HG02763 (cell line): ENCODE results near the gene BRAP.
"Not testable (repeated sequence)": the region's sequence is repeated elsewhere in the genome, so short reads cannot be mapped to it uniquely, and the experiment has no call there.

Source experiments
- ATAC-seq: cut with Tn5 transposase; IDR thresholded peaks from one replicate; pipeline ENCODE4 v1.9.1; 2021; ENCODE audit warnings: mild to moderate bottlenecking, moderate library complexity; ENCODE audit not compliant: unreplicated experiment

Gene BRAP

DNA sequence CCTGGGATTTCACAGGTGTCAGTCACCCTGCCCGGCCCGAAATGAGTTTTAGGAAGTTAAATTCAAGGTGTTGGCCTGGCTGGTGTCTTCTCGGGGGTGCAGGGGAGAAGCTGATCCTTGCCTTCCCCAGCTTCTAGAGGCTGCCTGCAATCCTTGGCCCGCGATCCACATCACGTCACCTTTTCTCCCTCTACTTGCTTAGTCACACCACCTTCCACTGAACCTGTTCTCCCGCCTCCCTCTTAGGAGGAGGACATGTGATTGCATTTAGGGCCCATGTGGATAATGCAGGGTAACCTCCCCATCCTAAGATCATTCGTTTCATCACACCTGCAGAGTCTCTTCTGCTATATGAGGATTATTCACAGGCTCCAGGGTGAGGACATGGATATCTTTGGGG is 61.2 kb downstream of the BRAP start:
- ATAC-seq = no peak

GRCh38 chr12:111617841-111618240 is 67.9 kb downstream of the BRAP start:
- ATAC-seq = not testable (repeated sequence)

GRCh38 chr12:111616177-111616623 is 69.6 kb downstream of the BRAP start:
- ATAC-seq = no peak

GRCh38 chr12:111607239-111607638 is 78.5 kb downstream of the BRAP start:
- ATAC-seq = no peak

- ATAC-seq = no peak
These were observed 79.0 kb downstream of the BRAP start for GRCh38 chr12:111606767-111607230.

GRCh38 chr12:111605911-111606766 is 79.6 kb downstream of the BRAP start:
- ATAC-seq = no peak

DNA sequence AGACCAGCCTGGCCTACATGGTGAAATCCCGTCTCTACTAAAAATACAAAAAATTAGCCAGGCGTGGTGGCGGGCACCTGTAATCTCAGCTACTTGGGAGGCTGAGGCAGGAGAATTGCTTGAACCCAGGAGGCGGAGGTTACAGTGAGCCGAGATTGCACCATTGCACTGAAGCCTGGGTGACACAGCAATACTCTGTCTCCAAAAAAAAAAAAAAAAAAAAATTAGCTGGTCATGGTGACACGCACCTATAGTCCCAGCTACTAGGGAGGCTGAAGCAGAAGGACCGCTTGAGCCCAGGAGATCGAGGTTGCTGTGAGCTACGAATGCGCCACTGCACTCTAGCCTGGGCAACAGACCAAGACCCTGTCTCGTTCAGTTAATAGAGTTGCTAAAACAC is 82.9 kb downstream of the BRAP start:
- not testable (repeated sequence) for ATAC-seq

- ATAC-seq = no peak
These were observed 83.4 kb downstream of the BRAP start for GRCh38 chr12:111602348-111602747.

DNA sequence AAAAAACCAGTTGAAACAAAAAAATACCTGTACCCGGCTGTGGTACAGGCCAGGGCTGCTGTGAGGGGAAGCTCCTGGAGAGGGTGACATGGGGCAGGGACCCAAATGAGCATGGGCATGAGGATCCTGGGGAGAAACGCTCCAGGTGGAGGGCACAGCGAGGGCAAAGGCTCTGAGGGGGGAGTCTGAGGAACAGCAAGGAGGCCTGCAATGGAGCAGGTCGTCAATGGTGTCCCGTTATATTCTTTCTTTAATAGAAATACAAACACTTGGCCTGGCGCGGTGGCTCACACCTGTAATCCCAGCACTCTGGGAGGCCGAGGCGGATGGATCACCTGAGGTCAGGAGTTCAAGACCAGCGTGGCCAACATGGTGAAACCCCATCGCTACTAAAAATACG is 84.8 kb downstream of the BRAP start:
- not testable (repeated sequence) for ATAC-seq

DNA sequence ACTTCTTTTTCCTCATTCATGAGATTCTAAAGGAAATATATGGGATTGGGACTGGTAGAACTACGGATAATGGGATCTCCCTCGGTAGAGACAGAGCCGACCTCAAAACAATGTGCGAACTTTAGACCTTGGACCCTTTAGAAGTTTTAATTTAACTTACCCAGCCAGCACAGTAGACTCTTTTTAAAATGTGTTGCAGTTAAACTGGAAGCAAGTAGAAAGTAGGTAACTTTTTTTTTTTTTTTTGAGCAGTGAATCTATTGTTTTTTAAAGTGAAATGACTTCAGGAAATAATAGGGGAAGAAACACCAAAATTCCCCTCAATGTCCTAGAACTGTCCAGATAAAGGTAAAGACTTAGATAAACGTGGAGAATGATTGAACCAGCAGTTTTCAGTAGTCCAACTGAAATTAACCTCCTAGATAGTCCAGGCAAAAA is 85.5 kb downstream of the BRAP start:
- ATAC-seq = no peak

DNA sequence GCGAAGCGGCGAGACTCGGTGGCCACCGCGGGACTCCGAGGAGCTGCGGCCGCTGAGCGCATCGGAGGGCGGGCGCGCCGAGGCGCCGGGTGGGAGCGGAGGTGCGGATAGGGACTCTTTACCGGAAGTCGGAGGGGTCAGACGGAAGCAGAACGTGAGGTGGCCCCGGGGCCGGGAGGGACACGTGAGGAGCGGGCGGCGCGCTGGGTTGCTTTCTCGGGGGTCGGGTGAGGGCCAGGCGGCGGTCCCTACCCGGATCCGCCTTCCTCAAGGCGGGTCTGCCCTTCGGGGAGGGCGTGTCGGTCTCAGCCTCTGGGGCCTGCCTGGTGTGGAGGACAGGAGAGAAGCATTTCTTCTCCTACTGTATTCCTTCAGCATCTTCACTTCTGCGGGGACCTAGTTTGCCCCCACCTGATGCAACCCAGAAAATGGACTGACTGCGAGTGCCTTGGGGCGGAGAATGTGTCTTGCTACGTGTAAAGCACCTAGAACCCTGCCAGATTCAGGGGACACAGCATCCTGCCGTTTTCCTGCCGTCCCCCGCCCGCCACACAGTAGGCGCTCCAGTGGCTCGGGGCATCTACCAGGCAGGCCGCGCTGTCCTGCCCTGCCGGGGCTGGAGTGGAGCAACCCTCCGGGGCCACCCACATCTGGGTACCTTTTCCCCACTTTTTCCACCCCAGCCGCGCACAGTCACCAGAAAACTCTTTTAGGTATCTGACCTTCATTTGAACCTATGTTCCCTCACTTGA is 86.1 kb downstream of the BRAP start:
- peak; percentile 64 for ATAC-seq

DNA sequence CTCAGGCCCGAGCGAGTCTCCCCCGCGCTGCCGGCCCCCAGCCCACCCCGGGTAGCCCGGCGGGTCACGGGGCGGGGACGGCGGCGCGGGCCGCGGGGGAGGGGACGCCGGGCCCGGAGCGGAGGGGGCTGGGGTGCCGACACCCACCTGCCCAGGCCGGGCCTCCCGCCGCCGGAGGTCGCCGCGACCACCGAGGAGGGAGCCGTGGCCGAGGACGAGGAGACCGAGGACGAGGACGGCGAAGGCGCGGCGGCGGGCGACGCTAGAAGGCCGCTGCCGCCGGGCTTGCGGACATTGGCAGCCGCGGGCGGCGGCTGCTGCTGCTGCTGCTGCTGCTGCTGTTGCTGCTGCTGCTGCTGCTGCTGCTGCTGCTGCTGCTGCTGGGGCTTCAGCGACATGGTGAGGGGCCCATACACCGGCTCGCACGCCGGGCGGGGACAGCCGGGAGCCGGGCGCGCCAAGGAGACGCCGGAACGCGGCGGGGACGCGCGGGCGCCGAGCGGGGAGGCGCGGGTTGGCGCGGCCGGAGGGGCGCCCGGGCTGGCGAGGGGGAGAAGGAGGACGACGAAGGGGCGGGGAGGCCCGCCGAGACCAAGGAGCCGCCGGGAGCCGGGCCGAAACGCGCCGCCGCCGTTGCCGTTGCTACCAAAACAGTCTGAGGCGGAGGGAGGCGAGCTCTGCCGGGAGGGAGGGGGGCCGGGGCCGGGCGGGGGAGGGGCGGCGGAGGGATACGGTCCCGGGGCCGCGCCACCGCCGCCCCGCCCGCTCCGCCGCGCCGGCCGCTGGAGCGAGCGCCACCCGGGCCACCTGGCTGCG is 86.9 kb downstream of the BRAP start, which contains the start of gene ATXN2:
Gene ATXN2 (minus strand): TSS at position 679 of the 816 bp plus-strand sequence. CDS start 281 bp downstream, at position 398.
- ATAC-seq = peak; percentile 43

- ATAC-seq = peak; percentile 12
These were observed 87.7 kb downstream of the BRAP start for GRCh38 chr12:111597831-111598636.

GRCh38 chr12:111596985-111597830 is 88.5 kb downstream of the BRAP start:
- no peak for ATAC-seq

- ATAC-seq = not testable (repeated sequence)
These were observed 90.4 kb downstream of the BRAP start for GRCh38 chr12:111595341-111595835.
